ENCODE results near the gene CLEC11A. TPM values are rescaled to one million over a fixed set of nuclear protein-coding genes. Genes with fewer than 3 reads are reported as not detected.

Gene CLEC11A
- total and polyA plus RNA-seq, 7 donors, result 2.1 to 20.2 (median 9.5) TPM

- Histone ChIP-seq H3K36me3 (no peaks in the 10 kb centered on the region), H3K4me3 (no peak overlapping the region), H3K27ac (no peak overlapping the region), H3K4me1 (no peaks in the 10 kb centered on the region), H3K9me3 (no peaks in the 10 kb centered on the region), H3K27me3 (peaks cover 0 to 56% (median 33%) of the 10 kb centered on the region in 3 donors)
- TF ChIP-seq POLR2AphosphoS5 (IDR thresholded peaks at IDR 0.05), result no peak
- no peak for TF ChIP-seq EP300 (IDR thresholded peaks at IDR 0.05)
- no peak for TF ChIP-seq CTCF (IDR thresholded peaks at IDR 0.05)
- no peak for TF ChIP-seq POLR2A (IDR thresholded peaks at IDR 0.05)
- WGBS, 2 donors, result 35 to 39% methylated on average over 22 of the region's 22 CpGs
- DNase-seq, result no peak
- intact Hi-C loops (cut with DNase I), result no loop called here
Measured at GRCh38 chr19:50703915-50704796, 19.0 kb upstream of the CLEC11A start.

GRCh38 chr19:50705422-50706019 lies 17.6 kb upstream of the CLEC11A start:
- no peak for DNase-seq
- 40 to 49% methylated on average over 9 of the region's 9 CpGs for WGBS, 2 donors
- Histone ChIP-seq H3K36me3 (no peaks in the 10 kb centered on the region), H3K27ac (no peak overlapping the region), H3K27me3 (peaks cover 0 to 57% (median 38%) of the 10 kb centered on the region in 3 donors), H3K4me3 (no peak overlapping the region), H3K9me3 (no peaks in the 10 kb centered on the region), H3K4me1 (no peaks in the 10 kb centered on the region)
- intact Hi-C loops (cut with DNase I), result no loop called here
- TF ChIP-seq CTCF (IDR thresholded peaks at IDR 0.05), result peak in 2 of 4 experiments; percentile 12 to 20
- TF ChIP-seq POLR2A (IDR thresholded peaks at IDR 0.05), result no peak
- TF ChIP-seq POLR2AphosphoS5 (IDR thresholded peaks at IDR 0.05), result no peak
- TF ChIP-seq EP300 (IDR thresholded peaks at IDR 0.05), result no peak

GRCh38 chr19:50706387-50706786 lies 16.8 kb upstream of the CLEC11A start:
- Histone ChIP-seq H3K4me1 (no peaks in the 10 kb centered on the region), H3K9me3 (no peaks in the 10 kb centered on the region), H3K36me3 (no peaks in the 10 kb centered on the region), H3K27me3 (peaks cover 0 to 62% (median 40%) of the 10 kb centered on the region in 3 donors), H3K4me3 (no peak overlapping the region), H3K27ac (no peak overlapping the region)
- intact Hi-C loops (cut with DNase I), result no loop called here
- TF ChIP-seq CTCF (IDR thresholded peaks at IDR 0.05), result no peak
- TF ChIP-seq EP300 (IDR thresholded peaks at IDR 0.05), result no peak
- TF ChIP-seq POLR2A (IDR thresholded peaks at IDR 0.05), result no peak
- no peak for TF ChIP-seq POLR2AphosphoS5 (IDR thresholded peaks at IDR 0.05)
- no peak for DNase-seq
- 55 to 68% methylated on average over 5 of the region's 5 CpGs for WGBS, 2 donors

GRCh38 chr19:50708179-50708879 lies 14.8 kb upstream of the CLEC11A start:
- intact Hi-C loops (cut with DNase I), result no loop called here
- H3K9me3 ChIP-seq, result no peaks in the 10 kb centered on the region
- H3K36me3 ChIP-seq, result no peaks in the 10 kb centered on the region
- WGBS, 2 donors, result 51 to 69% methylated on average over 12 of the region's 12 CpGs
- DNase-seq, result no peak
- no peak overlapping the region for H3K27ac ChIP-seq
- H3K4me1 ChIP-seq, result no peaks in the 10 kb centered on the region
- peaks cover 0 to 56% (median 22%) of the 10 kb centered on the region in 3 donors for H3K27me3 ChIP-seq
- H3K4me3 ChIP-seq, result no peak overlapping the region
- TF ChIP-seq POLR2AphosphoS5 (IDR thresholded peaks at IDR 0.05) (no peak), EP300 (IDR thresholded peaks at IDR 0.05) (no peak), CTCF (IDR thresholded peaks at IDR 0.05) (no peak), POLR2A (IDR thresholded peaks at IDR 0.05) (no peak)

Data from sigmoid colon (tissue), 7 donors.